ENCODE measurements around the gene HSBP1L1.
A peak's percentile ranks its signal among the peaks of the same experiment; 100 is the strongest.

The HSBP1L1 gene

GRCh38 chr18:79964330-79965118 lies at the start of gene HSBP1L1:
HSBP1L1 (plus strand) TSS chr18:79964643; CDS start chr18:79964736, 93 bp downstream.
- H3K9me3 Mint-ChIP-seq (ENCODE audit: low read depth): no peaks in the 10 kb centered on the region
- H3K4me1 Mint-ChIP-seq (ENCODE audit: low read depth): peaks cover 40% of the 10 kb centered on the region
- peak within 1 kb of the TSS; percentile 85 for H3K4me3 Mint-ChIP-seq
- H3K27ac Mint-ChIP-seq: peak within 1 kb of the TSS; percentile 89
- H3K27me3 Mint-ChIP-seq: no peaks in the 10 kb centered on the region
- H3K36me3 Mint-ChIP-seq: no peaks in the 10 kb centered on the region

- Mint-ChIP-seq H3K4me3 (no peak overlapping the region), H3K36me3 (peaks cover 8% of the 10 kb centered on the region), H3K9me3 (ENCODE audit: low read depth) (no peaks in the 10 kb centered on the region), H3K27me3 (no peaks in the 10 kb centered on the region), H3K4me1 (ENCODE audit: low read depth) (peaks cover 33% of the 10 kb centered on the region), H3K27ac (no peak overlapping the region)
Observed at GRCh38 chr18:79915161-79916127, 49.0 kb upstream of the HSBP1L1 start.

GRCh38 chr18:79916128-79916494 lies 48.3 kb upstream of the HSBP1L1 start:
- peak overlapping the region; percentile 34 for H3K27ac Mint-ChIP-seq
- H3K4me3 Mint-ChIP-seq: no peak overlapping the region
- no peaks in the 10 kb centered on the region for H3K27me3 Mint-ChIP-seq
- no peaks in the 10 kb centered on the region for H3K9me3 Mint-ChIP-seq (ENCODE audit: low read depth)
- peaks cover 8% of the 10 kb centered on the region for H3K36me3 Mint-ChIP-seq
- peaks cover 29% of the 10 kb centered on the region for H3K4me1 Mint-ChIP-seq (ENCODE audit: low read depth)

DNA sequence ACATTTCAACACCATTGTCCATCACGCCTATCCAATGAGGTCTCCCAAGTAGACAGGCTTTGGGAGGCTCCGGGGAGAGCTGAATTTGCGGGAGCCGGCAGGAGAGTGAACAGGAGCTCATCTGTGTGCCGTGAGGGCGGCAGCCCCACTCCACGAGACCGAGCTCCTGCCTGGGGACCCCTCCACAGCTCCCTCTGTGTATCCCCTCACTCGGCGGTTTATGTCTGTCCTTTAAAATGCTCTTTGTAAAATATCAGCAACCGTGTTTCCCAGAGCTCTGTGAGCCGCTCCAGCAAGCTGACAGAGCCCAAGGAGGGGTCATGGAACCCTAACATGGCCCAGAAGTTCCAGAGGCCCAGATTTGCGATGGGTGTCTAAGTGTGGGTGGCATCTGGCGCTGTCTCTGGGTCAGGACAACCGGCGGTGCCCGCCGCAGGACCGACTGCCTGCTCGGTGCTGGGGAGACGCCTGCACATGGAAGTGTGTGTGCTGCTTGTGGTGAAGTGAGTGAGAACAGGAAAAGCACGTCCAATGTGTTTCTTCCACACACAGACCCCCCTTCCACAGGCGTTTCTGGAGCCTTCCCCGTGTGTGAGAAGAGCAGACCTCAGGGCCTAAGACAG lies 47.8 kb upstream of the HSBP1L1 start:
- Mint-ChIP-seq H3K4me3 (no peak overlapping the region), H3K27me3 (no peaks in the 10 kb centered on the region), H3K36me3 (peaks cover 8% of the 10 kb centered on the region), H3K9me3 (ENCODE audit: low read depth) (no peaks in the 10 kb centered on the region), H3K27ac (peak overlapping the region; percentile 34), H3K4me1 (ENCODE audit: low read depth) (peaks cover 29% of the 10 kb centered on the region)

DNA sequence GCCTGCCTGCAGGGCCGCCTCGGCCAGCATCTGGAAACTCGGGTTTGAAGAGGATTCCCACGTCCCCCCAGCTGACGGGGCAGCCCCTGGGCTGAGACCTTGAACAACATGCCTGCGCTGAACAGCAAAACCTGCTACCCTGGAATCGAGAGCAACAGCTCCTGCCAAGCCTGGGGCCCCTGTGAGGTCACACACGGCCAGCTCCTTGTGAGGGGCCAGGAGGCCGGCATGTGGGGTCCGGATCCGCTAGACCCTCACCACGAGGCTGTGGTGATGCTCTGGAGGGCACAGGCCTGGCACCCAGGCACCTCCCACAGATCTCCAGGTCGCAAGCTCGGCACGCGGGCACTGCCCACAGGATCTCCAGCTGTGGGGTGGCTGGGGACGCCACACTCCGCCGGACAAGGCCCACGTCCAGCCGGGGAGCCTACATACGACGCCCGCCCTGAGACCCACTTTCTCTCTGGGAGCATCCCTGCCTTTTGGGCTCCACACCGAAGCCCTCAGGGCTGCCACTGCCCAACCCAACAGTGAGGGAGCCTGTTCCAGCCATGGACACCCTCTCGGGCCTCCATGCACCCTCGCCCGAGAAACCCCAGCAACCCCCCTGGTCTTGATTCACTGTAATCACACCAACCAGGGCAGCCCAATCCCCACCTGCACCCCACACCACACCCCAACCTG lies 47.1 kb upstream of the HSBP1L1 start:
- H3K4me1 Mint-ChIP-seq (ENCODE audit: low read depth): peaks cover 27% of the 10 kb centered on the region
- no peaks in the 10 kb centered on the region for H3K27me3 Mint-ChIP-seq
- no peak overlapping the region for H3K27ac Mint-ChIP-seq
- H3K9me3 Mint-ChIP-seq (ENCODE audit: low read depth): no peaks in the 10 kb centered on the region
- no peak overlapping the region for H3K4me3 Mint-ChIP-seq
- peaks cover 8% of the 10 kb centered on the region for H3K36me3 Mint-ChIP-seq

DNA sequence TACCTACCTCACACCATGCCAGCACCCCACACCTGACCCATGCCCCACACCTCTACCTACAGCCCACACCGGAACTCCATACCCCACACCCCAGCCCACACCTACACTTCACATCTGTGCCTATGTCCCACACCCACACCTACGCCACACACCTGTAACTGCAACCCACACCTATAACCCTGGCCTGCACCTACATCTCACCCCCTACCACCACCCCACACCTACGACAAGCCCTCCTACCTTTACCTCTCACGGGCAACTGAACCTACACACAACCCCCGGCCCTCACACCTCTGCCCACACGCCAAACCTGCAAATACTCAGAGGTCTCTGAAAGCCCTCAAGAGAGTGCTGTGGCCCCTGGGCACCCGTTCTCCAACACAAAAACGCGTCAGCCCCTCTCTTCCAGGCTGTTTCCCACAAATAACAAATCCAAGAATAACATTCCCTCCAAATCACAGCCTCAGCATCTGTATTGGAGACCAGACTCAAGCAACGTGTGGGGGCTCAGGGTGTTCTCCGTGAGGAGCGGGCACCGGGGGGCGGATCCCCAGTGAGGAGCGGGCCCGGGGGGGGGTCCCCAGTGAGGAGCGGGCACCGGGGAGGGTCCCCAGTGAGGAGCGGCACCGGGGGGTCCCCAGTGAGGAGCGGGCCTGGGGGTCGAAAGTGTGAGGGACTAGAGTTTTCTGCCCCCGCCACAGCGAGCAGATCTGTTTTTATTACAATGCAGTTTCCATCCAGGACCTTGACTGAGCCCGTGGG lies 46.4 kb upstream of the HSBP1L1 start:
- Mint-ChIP-seq H3K4me3 (no peak overlapping the region), H3K27ac (no peak overlapping the region), H3K36me3 (peaks cover 8% of the 10 kb centered on the region), H3K27me3 (no peaks in the 10 kb centered on the region), H3K9me3 (ENCODE audit: low read depth) (no peaks in the 10 kb centered on the region), H3K4me1 (ENCODE audit: low read depth) (peaks cover 21% of the 10 kb centered on the region)

DNA sequence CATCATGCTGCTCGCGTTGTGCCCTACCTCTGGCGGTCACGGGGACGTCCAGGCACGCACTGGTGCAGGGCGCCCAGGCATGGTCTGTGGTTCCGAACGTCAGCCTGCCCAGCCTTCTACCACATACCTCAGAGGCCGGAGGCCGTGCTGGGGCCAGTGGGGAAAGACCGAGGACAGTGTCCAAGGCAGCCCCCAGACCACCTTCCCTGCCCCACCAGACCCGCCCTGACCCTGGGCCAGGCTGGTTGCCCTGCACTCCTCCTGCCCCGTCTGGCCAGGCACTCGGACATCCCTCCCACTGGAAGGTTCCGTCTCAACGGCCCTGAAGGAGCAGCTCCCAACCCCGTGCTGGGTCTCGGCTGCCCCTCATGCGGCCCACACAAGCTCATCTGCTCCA lies 45.8 kb upstream of the HSBP1L1 start:
- H3K4me3 Mint-ChIP-seq: no peak overlapping the region
- no peak overlapping the region for H3K27ac Mint-ChIP-seq
- H3K9me3 Mint-ChIP-seq (ENCODE audit: low read depth): no peaks in the 10 kb centered on the region
- H3K27me3 Mint-ChIP-seq: no peaks in the 10 kb centered on the region
- H3K4me1 Mint-ChIP-seq (ENCODE audit: low read depth): peaks cover 15% of the 10 kb centered on the region
- H3K36me3 Mint-ChIP-seq: peaks cover 8% of the 10 kb centered on the region

DNA sequence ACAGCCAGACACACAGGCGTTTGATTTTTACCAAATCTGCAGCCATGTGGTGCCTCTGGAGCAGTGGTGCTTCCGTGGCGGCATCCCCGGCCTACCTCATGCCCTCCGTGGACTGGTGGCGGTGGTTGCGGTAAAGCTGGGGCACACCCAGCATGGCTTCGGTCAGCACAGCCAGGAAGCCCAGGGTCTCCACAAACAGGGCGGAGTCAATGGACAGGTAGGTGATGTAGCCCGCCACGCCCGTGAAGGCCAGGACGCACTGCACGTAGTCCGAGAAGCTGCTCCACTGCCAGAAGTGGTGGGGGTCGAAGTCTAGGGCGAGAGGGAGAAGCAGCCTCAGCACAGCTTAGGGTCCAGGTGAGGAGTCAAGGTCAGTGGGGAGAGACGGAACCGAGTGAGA lies 45.4 kb upstream of the HSBP1L1 start:
- Mint-ChIP-seq H3K9me3 (ENCODE audit: low read depth) (no peaks in the 10 kb centered on the region), H3K27ac (no peak overlapping the region), H3K27me3 (no peaks in the 10 kb centered on the region), H3K4me3 (no peak overlapping the region), H3K36me3 (peaks cover 8% of the 10 kb centered on the region), H3K4me1 (ENCODE audit: low read depth) (peaks cover 11% of the 10 kb centered on the region)

DNA sequence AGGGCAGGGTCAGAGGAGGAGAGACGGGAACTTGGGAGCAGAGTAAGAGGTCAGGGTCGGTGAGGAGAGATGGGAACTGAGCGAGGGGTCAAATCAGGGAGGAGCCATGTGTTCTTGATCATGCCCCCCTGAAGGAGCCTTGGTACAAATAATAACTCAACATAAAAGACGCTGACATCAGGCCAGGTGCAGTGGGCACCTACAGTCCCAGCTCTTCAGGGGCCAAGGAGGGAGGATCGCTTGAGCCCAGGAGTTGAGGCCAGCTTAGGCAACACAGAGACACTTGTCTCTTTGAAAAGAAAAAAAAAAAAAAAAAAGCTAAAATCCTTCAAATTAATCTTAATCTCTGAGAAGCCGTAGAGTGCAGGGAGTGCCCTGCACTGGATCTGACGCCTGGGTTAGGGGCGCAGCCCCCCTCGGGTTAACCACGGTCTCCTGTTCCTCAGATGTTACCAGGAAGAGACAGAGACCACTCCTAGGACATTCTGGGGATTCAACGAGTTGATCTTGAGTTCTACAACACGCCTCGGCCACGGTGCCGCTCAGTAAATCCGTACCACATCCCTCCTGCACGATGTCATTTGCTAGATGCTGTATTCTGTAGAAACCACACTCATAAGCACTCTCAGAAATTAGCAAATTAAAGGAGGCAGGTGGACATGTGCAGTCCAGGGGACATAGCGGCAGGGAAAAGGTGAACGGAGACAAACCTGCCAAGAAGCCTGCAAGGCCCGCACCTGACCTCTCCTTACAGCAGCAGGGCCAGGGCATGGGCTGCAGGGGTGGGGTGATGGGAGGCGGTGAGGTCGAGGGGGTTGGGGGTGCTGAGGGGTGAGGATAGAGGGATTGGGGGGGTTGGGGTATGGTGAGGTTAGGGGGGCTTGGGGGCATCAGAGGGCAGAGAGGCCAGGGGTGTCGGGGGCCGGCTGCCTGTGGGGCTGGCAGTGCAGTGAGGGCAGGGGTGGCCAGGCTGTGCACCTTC lies 42.2 kb upstream of the HSBP1L1 start:
- no peak overlapping the region for H3K27ac Mint-ChIP-seq
- H3K9me3 Mint-ChIP-seq (ENCODE audit: low read depth): no peaks in the 10 kb centered on the region
- H3K36me3 Mint-ChIP-seq: peaks cover 6% of the 10 kb centered on the region

GRCh38 chr18:79922971-79923411 lies 41.5 kb upstream of the HSBP1L1 start:
- Mint-ChIP-seq H3K27ac (no peak overlapping the region), H3K27me3 (no peaks in the 10 kb centered on the region), H3K4me3 (no peak overlapping the region), H3K9me3 (ENCODE audit: low read depth) (no peaks in the 10 kb centered on the region), H3K4me1 (ENCODE audit: low read depth) (peaks cover 4% of the 10 kb centered on the region), H3K36me3 (peaks cover 4% of the 10 kb centered on the region)

More for the DNA sequence above, 42.2 kb upstream of the HSBP1L1 start:
- Mint-ChIP-seq H3K4me3 (no peak overlapping the region), H3K27me3 (no peaks in the 10 kb centered on the region), H3K4me1 (ENCODE audit: low read depth) (peaks cover 5% of the 10 kb centered on the region)

DNA sequence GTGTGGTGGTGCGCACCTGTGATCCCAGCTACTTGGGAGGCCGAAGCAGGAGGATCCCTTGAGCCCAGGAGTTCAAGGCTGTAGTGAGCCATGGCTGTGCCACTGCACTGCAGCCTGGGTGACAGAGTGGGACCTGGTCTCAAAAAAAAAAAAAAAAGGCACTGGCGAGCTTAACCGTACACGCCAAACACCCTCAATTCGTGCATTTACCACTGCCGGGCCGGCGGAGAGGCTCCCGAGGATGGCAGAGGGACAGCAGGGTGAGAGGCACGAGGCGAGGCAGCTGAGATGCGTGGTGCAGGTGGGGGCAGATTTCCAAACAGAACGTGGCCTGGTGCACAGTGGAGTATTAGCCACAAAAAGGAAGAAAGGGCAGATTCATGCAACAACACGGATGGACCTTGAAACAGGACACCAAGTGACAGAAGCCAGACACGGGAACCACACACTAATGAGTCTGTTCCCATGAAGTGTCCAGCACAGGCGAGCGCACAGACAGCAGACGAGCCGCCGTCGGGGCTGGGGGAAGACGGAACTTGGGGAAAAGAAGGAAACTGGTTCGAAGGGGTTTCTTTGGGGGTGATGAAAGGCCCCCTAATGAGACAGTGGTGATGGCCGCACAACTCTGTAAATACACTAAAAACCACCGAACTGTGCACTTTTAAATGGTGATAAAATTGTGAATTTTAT lies 40.4 kb upstream of the HSBP1L1 start:
- Mint-ChIP-seq H3K4me1 (ENCODE audit: low read depth) (peaks cover 3% of the 10 kb centered on the region), H3K9me3 (ENCODE audit: low read depth) (peaks cover 3% of the 10 kb centered on the region), H3K27me3 (no peaks in the 10 kb centered on the region), H3K36me3 (peaks cover 8% of the 10 kb centered on the region), H3K4me3 (no peak overlapping the region), H3K27ac (no peak overlapping the region)

DNA sequence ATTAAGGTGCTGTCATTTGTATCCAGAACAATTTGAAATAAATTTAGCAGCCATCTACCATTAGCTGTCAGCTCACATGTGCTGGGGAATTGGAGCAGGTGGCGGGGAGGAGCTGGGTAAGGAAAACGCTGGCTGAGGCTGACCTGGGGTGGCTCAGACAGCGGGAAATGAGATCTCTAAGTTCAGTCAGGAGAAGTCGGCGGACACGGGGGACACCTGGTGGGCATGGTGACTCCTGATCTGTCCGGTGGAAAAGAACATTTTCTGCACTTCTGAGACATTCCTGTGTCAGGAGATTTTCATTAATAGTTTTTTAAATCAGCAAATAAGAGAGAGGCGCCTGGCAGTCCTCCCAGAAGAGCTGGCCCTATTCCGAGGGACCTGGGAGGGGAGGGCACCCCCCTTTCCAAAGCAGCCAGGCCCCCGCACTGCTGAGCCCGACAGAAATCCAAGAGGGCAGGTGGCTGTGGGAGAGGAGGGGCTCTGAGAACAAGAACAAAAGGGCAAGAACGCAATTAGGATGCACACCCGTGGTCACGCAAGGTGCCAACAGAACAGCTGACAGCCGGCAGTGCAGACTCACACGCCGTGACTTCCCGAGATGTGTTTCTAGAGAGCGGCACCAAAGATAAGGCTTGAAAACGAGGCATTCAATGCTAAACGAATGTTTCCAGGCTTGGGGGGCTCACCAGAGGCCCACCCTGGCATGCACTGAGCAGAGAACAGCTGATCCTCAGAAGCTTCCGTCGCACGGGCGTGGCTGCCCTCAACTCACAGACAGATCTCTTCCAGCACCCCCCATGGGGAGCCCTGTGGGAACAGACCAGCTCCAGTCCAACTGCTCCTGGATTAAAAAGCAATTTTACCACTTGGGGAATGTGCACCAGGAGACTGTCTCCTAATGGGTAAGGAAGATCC lies 39.4 kb upstream of the HSBP1L1 start:
- Mint-ChIP-seq H3K4me3 (no peak overlapping the region), H3K27me3 (no peaks in the 10 kb centered on the region), H3K36me3 (peaks cover 15% of the 10 kb centered on the region), H3K9me3 (ENCODE audit: low read depth) (peaks cover 10% of the 10 kb centered on the region), H3K4me1 (ENCODE audit: low read depth) (peaks cover 3% of the 10 kb centered on the region), H3K27ac (no peak overlapping the region)
